Breast epithelium (tissue), 4 donors: ENCODE data around the gene RNF180. TPM values are rescaled to one million over a fixed set of nuclear protein-coding genes. Genes with fewer than 3 reads are reported as not detected.

Source experiments
- DNase-seq, 2 donors: peaks; one replicate each; pipeline ENCODE4 v3.0.0-alpha.2; 2019; ENCODE audit warnings: low spot score in 2 of 2
- H3K27ac ChIP-seq, 2 donors: fragments of 200-600 bp; sonication (generic) in 1 of 2; one replicate each; pipeline ENCODE4 v1.5.1; 2016 to 2019; ENCODE audit warnings: mild to moderate bottlenecking in 1 of 2
- H3K27me3 ChIP-seq, 2 donors: fragments of 200-600 bp; sonication (generic) in 1 of 2; one replicate each; pipeline versions ENCODE4 v1.5.1 to v1.6.0; 2017 to 2019; ENCODE audit warnings: control low read depth in 1 of 2, mild to moderate bottlenecking in 1 of 2
- H3K36me3 ChIP-seq: fragments of 200-600 bp; one replicate; pipeline ENCODE4 v1.5.1; 2019
- H3K4me1 ChIP-seq, 2 donors: fragments of 200-600 bp; sonication (generic); one replicate each; pipeline ENCODE4 v1.5.1; 2016 to 2019; ENCODE audit warnings: control low read depth in 1 of 2
- H3K4me3 ChIP-seq, 3 donors: fragments of 200-600 bp; sonication (generic); 1 replicate in 2 of 3; 2 replicates in 1 of 3; pipeline ENCODE4 v1.5.1; 2016 to 2019; ENCODE audit warnings: mild to moderate bottlenecking in 3 of 3, moderate library complexity in 2 of 3
- H3K9me3 ChIP-seq, 2 donors: fragments of 200-600 bp; sonication (generic) in 1 of 2; one replicate each; pipeline ENCODE4 v1.5.1; 2016 to 2019; ENCODE audit warnings: control low read depth in 1 of 2
- CTCF ChIP-seq, 3 donors: fragments of 450-650 bp; IDR thresholded peaks; one replicate each; pipeline ENCODE4 v1.5.1; 2016 to 2017; ENCODE audit warnings: antibody characterized with exemption in 3 of 3, mild to moderate bottlenecking in 3 of 3, moderate library complexity in 3 of 3
- POLR2A ChIP-seq: fragments of 450-650 bp; IDR thresholded peaks from one replicate; pipeline ENCODE4 v1.6.1; 2016; ENCODE audit warnings: antibody characterized with exemption, mild to moderate bottlenecking, moderate library complexity
- POLR2AphosphoS5 ChIP-seq, 3 donors: sonication (generic); formaldehyde crosslinking; IDR thresholded peaks; one replicate each; pipeline ENCODE4 v1.6.1; 2017; ENCODE audit warnings: antibody characterized with exemption in 3 of 3
- intact Hi-C: fragments of 100-400 bp; cut with DNase I; formaldehyde crosslinking; loops from one replicate; pipeline ENCODE4 v1.15.1; 2023; ENCODE audit warnings: low total_unique reads
- total RNA-seq, 3 donors: library from RNA; depleted of rRNA; stranded (reverse); fragments of >200 nt; gene quantifications; one replicate each; pipeline ENCODE4 v1.1.0, GENCODE V29; 2016

The RNF180 gene
- total RNA-seq, 3 donors from 2014 or later, result 14.4 to 22.7 (median 16.2) TPM

GRCh38 chr5:64331597-64332277 lies 166.1 kb downstream of the RNF180 start:
- no peak overlapping the region for H3K27ac ChIP-seq
- H3K9me3 ChIP-seq, result peaks cover 0 to 6% of the 10 kb centered on the region in 2 donors
- intact Hi-C loops, result no loop called here
- TF ChIP-seq POLR2A (no peak), POLR2AphosphoS5 (IDR thresholded peaks at IDR 0.05) (no peak), CTCF (IDR thresholded peaks at IDR 0.05) (no peak)
- peak; percentile 48 to 56 for DNase-seq
- H3K4me3 ChIP-seq, result no peak overlapping the region
- H3K27me3 ChIP-seq, result no peaks in the 10 kb centered on the region
- no peaks in the 10 kb centered on the region for H3K36me3 ChIP-seq
- H3K4me1 ChIP-seq, result no peaks in the 10 kb centered on the region

GRCh38 chr5:64333886-64334285 lies 168.2 kb downstream of the RNF180 start:
- no peak overlapping the region for H3K27ac ChIP-seq
- no peaks in the 10 kb centered on the region for H3K27me3 ChIP-seq
- no peaks in the 10 kb centered on the region for H3K9me3 ChIP-seq
- H3K4me3 ChIP-seq, result no peak overlapping the region
- no peaks in the 10 kb centered on the region for H3K36me3 ChIP-seq
- TF ChIP-seq POLR2AphosphoS5 (IDR thresholded peaks at IDR 0.05) (no peak), CTCF (IDR thresholded peaks at IDR 0.05) (no peak), POLR2A (no peak)
- intact Hi-C loops, result no loop called here
- no peak for DNase-seq
- no peaks in the 10 kb centered on the region for H3K4me1 ChIP-seq

- Histone ChIP-seq H3K27ac (no peak overlapping the region), H3K27me3 (no peaks in the 10 kb centered on the region), H3K4me3 (no peak overlapping the region), H3K36me3 (no peaks in the 10 kb centered on the region), H3K9me3 (peaks cover 0 to 5% of the 10 kb centered on the region in 2 donors), H3K4me1 (no peaks in the 10 kb centered on the region)
- intact Hi-C loops, result loop anchor here (5.0 kb wide), 1 partner anchor 47 kb away; no protein-coding TSS in a partner anchor
- DNase-seq, result no peak
- no peak for TF ChIP-seq POLR2A
- no peak for TF ChIP-seq CTCF (IDR thresholded peaks at IDR 0.05)
- TF ChIP-seq POLR2AphosphoS5 (IDR thresholded peaks at IDR 0.05), result no peak
Observed at GRCh38 chr5:64339769-64340168, 174.1 kb downstream of the RNF180 start.

GRCh38 chr5:64340293-64340692 lies 174.7 kb downstream of the RNF180 start:
- no peak overlapping the region for H3K27ac ChIP-seq
- no peaks in the 10 kb centered on the region for H3K4me1 ChIP-seq
- intact Hi-C loops, result loop anchor here (5.0 kb wide), 1 partner anchor 48 kb away; no protein-coding TSS in a partner anchor
- H3K9me3 ChIP-seq, result peaks cover 0 to 5% of the 10 kb centered on the region in 2 donors
- no peak for DNase-seq
- H3K36me3 ChIP-seq, result no peaks in the 10 kb centered on the region
- no peaks in the 10 kb centered on the region for H3K27me3 ChIP-seq
- TF ChIP-seq POLR2AphosphoS5 (IDR thresholded peaks at IDR 0.05) (no peak), CTCF (IDR thresholded peaks at IDR 0.05) (no peak)
- no peak overlapping the region for H3K4me3 ChIP-seq

- Histone ChIP-seq H3K27ac (no peak overlapping the region), H3K27me3 (no peaks in the 10 kb centered on the region), H3K9me3 (peaks cover 0 to 5% of the 10 kb centered on the region in 2 donors), H3K4me1 (no peaks in the 10 kb centered on the region), H3K36me3 (no peaks in the 10 kb centered on the region), H3K4me3 (no peak overlapping the region)
- no peak for DNase-seq
- TF ChIP-seq POLR2A (no peak), POLR2AphosphoS5 (IDR thresholded peaks at IDR 0.05) (no peak), CTCF (IDR thresholded peaks at IDR 0.05) (no peak)
- intact Hi-C loops, result loop anchor here (5.0 kb wide), 1 partner anchor 49 kb away; no protein-coding TSS in a partner anchor
Observed at GRCh38 chr5:64341340-64341739, 175.7 kb downstream of the RNF180 start.
